ENCODE data around the gene FHOD1. TPM values are rescaled to one million over a fixed set of nuclear protein-coding genes. Genes with fewer than 3 reads are reported as not detected.

FHOD1 gene
- total and polyA plus RNA-seq, 9 of the 15 experiments (the other 6 are each of a cell fraction or from before 2014, with no cell fraction given): 18.7 to 126 (median 32.3) TPM

GRCh38 chr16:67206838-67207248, 40.4 kb downstream of the FHOD1 start (continued):
- TF ChIP-seq NUFIP1 (IDR thresholded peaks at IDR 0.05; ENCODE audit: partially characterized antibody) (no peak), STAT5B (CRISPR knock-in tag; IDR thresholded peaks at IDR 0.05) (no peak), ZNF347 (CRISPR knock-in tag; IDR thresholded peaks at IDR 0.05; ENCODE audit: low read depth) (no peak), PPARD (CRISPR knock-in tag; IDR thresholded peaks at IDR 0.05) (no peak)

GRCh38 chr16:67206129-67206837, 41.0 kb downstream of the FHOD1 start:
- in situ Hi-C loops (cut with MboI) (no loop called here), intact Hi-C loops (cut with micrococcal nuclease) (no loop called here)
- DNase-seq (ENCODE audit: extremely low read depth in 1 of 4, low spot score in 3 of 4): no peak
- BruUV-seq (replicated peaks): no TSS peak
- Histone ChIP-seq H3K9ac (ENCODE audit: insufficient read depth in 1 of 2, low read depth in 2 of 2, low read length in 2 of 2) (peak overlapping the region in 1 of 2 experiments; percentile 80; a peak in 1 of 4 replicates), H3K9me3 (replicated peaks; ENCODE audit: control insufficient read depth, insufficient read depth, low read depth, low read length) (no peaks in the 10 kb centered on the region), H3K79me2 (ENCODE audit: control insufficient read depth, insufficient read depth, low read length) (no peaks in the 10 kb centered on the region), H3K4me2 (ENCODE audit: insufficient read depth, low read length) (no peak overlapping the region), H3K4me1 (replicated peaks in 1 of 2; ENCODE audit: control insufficient read depth in 2 of 2, insufficient read depth in 2 of 2, low read length in 2 of 2) (peaks cover 10 to 58% of the 10 kb centered on the region in 2 experiments; a peak in 4 of 5 replicates), H3K4me3 (no peak overlapping the region), H3K27ac (ENCODE audit: extremely low read depth, low read depth, low read length) (no peak overlapping the region), H2AFZ (ENCODE audit: low read depth, low read length) (no peak overlapping the region), H3K27me3 (ENCODE audit: control insufficient read depth in 2 of 2, insufficient read depth in 2 of 2, low read length in 2 of 2) (no peaks in the 10 kb centered on the region), H4K20me1 (replicated peaks; ENCODE audit: control insufficient read depth, insufficient read depth, low read length) (no peaks in the 10 kb centered on the region; the same call in 1 of the 2 replicates), H3K36me3 (ENCODE audit: control insufficient read depth, insufficient read depth, low read length) (peaks cover 37% of the 10 kb centered on the region; the same call in 2 of the 3 replicates), H3K9me1 (ENCODE audit: control insufficient read depth, insufficient read depth, low read length) (peaks cover 3% of the 10 kb centered on the region)
- no peak for ATAC-seq
- no peak for FAIRE-seq
- TF ChIP-seq IRF2 (CRISPR knock-in tag; IDR thresholded peaks at IDR 0.05) (no peak), FOXO4 (CRISPR knock-in tag; IDR thresholded peaks at IDR 0.05) (no peak), NBN (IDR thresholded peaks at IDR 0.05; ENCODE audit: low read depth) (no peak), POLR2A (conservative IDR thresholded peaks at IDR 0.05) (peak; percentile 47), BRD9 (IDR thresholded peaks at IDR 0.05; ENCODE audit: low read depth, partially characterized antibody) (no peak), ZNF766 (CRISPR knock-in tag; conservative IDR thresholded peaks at IDR 0.05) (no peak), HOMEZ (CRISPR knock-in tag; IDR thresholded peaks at IDR 0.05) (no peak)
- CTCF ChIA-PET (ENCODE audit: low intra/inter-chr PET ratio): no interaction called here
- POLR2A ChIA-PET: interaction anchor here (0.6 to 3.8 kb wide), 3 partner anchors 12 to 270 kb away, joined by 3 to 21 read pairs (median 3); partner anchors contain the start of gene E2F4
- 83% methylated on average over 8 of the region's 8 CpGs for WGBS (ENCODE audit: insufficient coverage, low coverage, missing lambda C conversion rate)

Data from K562 (cell line).